HCT116 (cell line): Measurements from ENCODE around the gene PEBP1. TPM values are rescaled to one million over a fixed set of nuclear protein-coding genes. Genes with fewer than 3 reads are reported as not detected.

Experiments
- ATAC-seq: fragments of 200-7000 bp; cut with Tn5 transposase; 2 replicates; pipeline ENCODE4 v1.9.1; 2020; ENCODE audit warnings: mild to moderate bottlenecking, moderate library complexity
- BruUV-seq: library from RNA; stranded (reverse); fragments of 400-500 nt; replicated peaks from 2 replicates; lab custom pipeline; 2021; lab: Mats Ljungman, UMichigan
- CTCF ChIA-PET: fragments of 300-600 bp; sonication (Branson Sonifier 250); formaldehyde crosslinking; loops from one replicate; lab custom pipeline; 2021; ENCODE audit warnings: antibody characterized with exemption; lab: Charles Lee
- POLR2A ChIA-PET: fragments of 300-600, 350-600 bp; sonication (Branson Sonifier 250); formaldehyde crosslinking; loops from one replicate; lab custom pipeline; 2021; ENCODE audit warnings: antibody characterized with exemption; lab: Charles Lee
- RAD21 ChIA-PET, 2 experiments: fragments of 300-600 bp; sonication (Branson Sonifier 250); formaldehyde crosslinking; loops; one replicate each; lab custom pipeline; 2023; ENCODE audit warnings: low total read pairs in 2 of 2; ENCODE audit not compliant: uncharacterized antibody in 2 of 2, unreplicated experiment in 2 of 2, low non-redundant PET in 1 of 2; lab: Charles Lee
- DNase-seq: peaks from one replicate; pipeline ENCODE4 v3.0.0-alpha.2; 2010; ENCODE audit warnings: low read depth, low spot score
- H2AFZ ChIP-seq: fragments of 200-600 bp; shearing (Covaris generic), sonication (generic); 2 replicates; pipeline ENCODE4 v1.6.1; 2017; ENCODE audit warnings: low read depth, mixed run types, mixed read lengths, antibody characterized with exemption, low read length; ENCODE audit not compliant: poor library complexity, severe bottlenecking
- H3K27ac ChIP-seq: 2 replicates; pipeline ENCODE4 v1.5.1; 2012; ENCODE audit warnings: low read depth, low read length
- H3K27me3 ChIP-seq: fragments of 200-600 bp; sonication (generic); 2 replicates; pipeline ENCODE4 v1.6.1; 2016; ENCODE audit warnings: mixed run types, low read length, mixed read lengths; ENCODE audit not compliant: insufficient read depth
- H3K36me3 ChIP-seq, 2 experiments: fragments of 200-500 bp in 1 of 2; fragments of 200-600 bp in 1 of 2; sonication (Bioruptor generic) in 1 of 2; sonication (generic) in 1 of 2; 2 replicates each; pipeline versions ENCODE4 v1.5.1 to v1.6.1; 2014 to 2016; ENCODE audit warnings: low read length in 2 of 2, inconsistent platforms in 1 of 2, mixed read lengths in 1 of 2, mixed run types in 1 of 2; ENCODE audit not compliant: insufficient read depth in 2 of 2, control insufficient read depth in 1 of 2
- H3K4me1 ChIP-seq, 2 experiments: fragments of 200-600 bp in 1 of 2; sonication (generic) in 1 of 2; 2 replicates each; pipeline versions ENCODE4 v1.5.1 to v1.6.1; 2012 to 2017; ENCODE audit warnings: low read length in 2 of 2, inconsistent platforms in 1 of 2, mild to moderate bottlenecking in 1 of 2, mixed read lengths in 1 of 2, mixed run types in 1 of 2, moderate library complexity in 1 of 2; ENCODE audit not compliant: insufficient read depth in 2 of 2, control insufficient read depth in 1 of 2
- H3K4me2 ChIP-seq: fragments of 200-600 bp; sonication (generic); 2 replicates; pipeline ENCODE4 v1.6.1; 2017; ENCODE audit warnings: mixed run types, low read length, mixed read lengths
- H3K4me3 ChIP-seq, 2 experiments: fragments of 200-600 bp in 1 of 2; sonication (generic) in 1 of 2; replicated peaks in 1 of 2; 2 replicates each; pipeline ENCODE4 v1.5.1; 2011 to 2016; ENCODE audit warnings: low read length in 2 of 2, control low read depth in 1 of 2, low read depth in 1 of 2, mild to moderate bottlenecking in 1 of 2, mixed read lengths in 1 of 2, mixed run types in 1 of 2
- H3K79me2 ChIP-seq: fragments of 200-600 bp; sonication (generic); 2 replicates; pipeline ENCODE4 v1.6.1; 2017; ENCODE audit warnings: mild to moderate bottlenecking, mixed run types, low read length, moderate library complexity, mixed read lengths; ENCODE audit not compliant: insufficient read depth
- H3K9ac ChIP-seq: fragments of 200-600 bp; sonication (generic); 2 replicates; pipeline ENCODE4 v1.6.1; 2016; ENCODE audit warnings: low read length, mixed read lengths
- H3K9me2 ChIP-seq: fragments of 200-600 bp; sonication (generic), shearing (Covaris generic); 2 replicates; pipeline ENCODE4 v1.6.1; 2017; ENCODE audit warnings: mixed run types, mild to moderate bottlenecking, moderate library complexity; ENCODE audit not compliant: insufficient read depth
- H3K9me3 ChIP-seq, 2 experiments: fragments of 200-500 bp in 1 of 2; fragments of 200-600 bp in 1 of 2; sonication (Bioruptor generic) in 1 of 2; sonication (generic) in 1 of 2; 2 replicates each; pipeline ENCODE4 v1.6.1; 2014 to 2017; ENCODE audit warnings: low read length in 2 of 2, mixed read lengths in 2 of 2, inconsistent platforms in 1 of 2, low read depth in 1 of 2, mild to moderate bottlenecking in 1 of 2, mixed run types in 1 of 2, moderate library complexity in 1 of 2; ENCODE audit not compliant: control insufficient read depth in 1 of 2, insufficient read depth in 1 of 2
- H4K20me1 ChIP-seq: fragments of 200-600 bp; sonication (generic), shearing (Covaris generic); 2 replicates; pipeline ENCODE4 v1.6.1; 2017; ENCODE audit warnings: mixed run types, mild to moderate bottlenecking, moderate library complexity; ENCODE audit not compliant: insufficient read depth
- CBX3 ChIP-seq: IDR thresholded peaks from 2 replicates; pipeline ENCODE4 v1.6.1; 2012; ENCODE audit warnings: low read depth
- CEBPB ChIP-seq: IDR thresholded peaks from 2 replicates; pipeline ENCODE4 v1.6.1; 2012; ENCODE audit warnings: low read depth
- EGR1 ChIP-seq: IDR thresholded peaks from 2 replicates; pipeline ENCODE4 v1.6.1; 2012; ENCODE audit warnings: low read depth
- ELF1 ChIP-seq: IDR thresholded peaks from 2 replicates; pipeline ENCODE4 v1.6.1; 2012; ENCODE audit warnings: low read depth, borderline replicate concordance
- EZH2 ChIP-seq: fragments of 200-600 bp; sonication (generic); IDR thresholded peaks from 2 replicates; pipeline ENCODE4 v1.6.1; 2017; ENCODE audit warnings: antibody characterized with exemption, mixed run types
- FOSL1 ChIP-seq: IDR thresholded peaks from 2 replicates; pipeline ENCODE4 v1.6.1; 2012; ENCODE audit warnings: low read depth
- JUND ChIP-seq: IDR thresholded peaks from 2 replicates; pipeline ENCODE4 v1.6.1; 2012
- MAX ChIP-seq: IDR thresholded peaks from 2 replicates; pipeline ENCODE4 v1.6.1; 2012
- POLR2AphosphoS5 ChIP-seq: IDR thresholded peaks from 2 replicates; pipeline ENCODE4 v1.6.1; 2011; ENCODE audit warnings: mild to moderate bottlenecking, low read depth, low read length, moderate library complexity
- RAD21 ChIP-seq: IDR thresholded peaks from 2 replicates; pipeline ENCODE4 v1.6.1; 2012; ENCODE audit warnings: low read depth, mild to moderate bottlenecking
- REST ChIP-seq: IDR thresholded peaks from 2 replicates; pipeline ENCODE4 v1.6.1; 2012; ENCODE audit warnings: low read depth
- SIN3A ChIP-seq: IDR thresholded peaks from 2 replicates; pipeline ENCODE4 v1.6.1; 2012; ENCODE audit warnings: low read depth
- SP1 ChIP-seq: IDR thresholded peaks from 2 replicates; pipeline ENCODE4 v1.6.1; 2012; ENCODE audit warnings: low read depth
- TCF7L2 ChIP-seq: IDR thresholded peaks from 2 replicates; pipeline ENCODE4 v1.7.0; 2011; ENCODE audit warnings: borderline replicate concordance, inconsistent platforms; ENCODE audit not compliant: insufficient read depth, insufficient read length; ENCODE audit errors: extremely low read depth
- intact Hi-C: fragments of 100-400 bp; cut with micrococcal nuclease; formaldehyde crosslinking; loops from 2 replicates; pipeline ENCODE4 v1.10.0; 2022
- total RNA-seq: library from RNA; stranded (reverse); gene quantifications from one replicate; pipeline ENCODE4 v1.2.1, GENCODE V29; 2021; ENCODE audit not compliant: unreplicated experiment

Gene PEBP1
- total RNA-seq, 1 experiment from 2014 or later = 220 TPM

- H3K27ac ChIP-seq = peak overlapping the region; percentile 3; the same call in 1 of the 2 replicates
- H3K27me3 ChIP-seq = no peaks in the 10 kb centered on the region
- no peaks in the 10 kb centered on the region for H3K79me2 ChIP-seq
- H3K36me3 ChIP-seq = no peaks in the 10 kb centered on the region
- H3K4me3 ChIP-seq = peak overlapping the region; percentile 79 to 83
- no peak overlapping the region for H2AFZ ChIP-seq
- POLR2A ChIA-PET = no interaction called here
- peak; percentile 32 for ATAC-seq
- BruUV-seq = no TSS peak
- no peaks in the 10 kb centered on the region for H3K9me3 ChIP-seq
- peak; percentile 84 for TF ChIP-seq SIN3A
- TF ChIP-seq EGR1 = no peak
- peak; percentile 61; the same call in 1 of the 2 replicates for TF ChIP-seq SP1
- peak; percentile 45; the same call in 1 of the 2 replicates for TF ChIP-seq FOSL1
- TF ChIP-seq EZH2 = no peak
- TF ChIP-seq JUND = peak; percentile 64
- TF ChIP-seq REST = no peak
- peak; percentile 43 for TF ChIP-seq CEBPB
- peak; percentile 35; the same call in 1 of the 2 replicates for TF ChIP-seq POLR2AphosphoS5
- TF ChIP-seq ELF1 = no peak
- TF ChIP-seq RAD21 = 0 out of 2 replicates have a peak, but pooled peaks have one; percentile 9
- no peak for TF ChIP-seq TCF7L2
- peak; percentile 57; the same call in 1 of the 2 replicates for TF ChIP-seq CBX3
- peak; percentile 67 for TF ChIP-seq MAX
- TF ChIP-seq, all 23 proteins: peak for 9
- peak; percentile 46 for DNase-seq
- H4K20me1 ChIP-seq = no peaks in the 10 kb centered on the region
- H3K4me2 ChIP-seq = peak overlapping the region; percentile 85
- no peaks in the 10 kb centered on the region for H3K9me2 ChIP-seq
- CTCF ChIA-PET = interaction anchor here (0.9 to 1.9 kb wide), 2 partner anchors 19 to 275 kb away, joined by 3 to 7 read pairs; no protein-coding TSS in a partner anchor
- peak overlapping the region; percentile 82 for H3K9ac ChIP-seq
- RAD21 ChIA-PET = no interaction called here
- intact Hi-C loops = loop anchor here (5.0 kb wide), 1 partner anchor 40 kb away; the partner anchor contains the start of gene WSB2
- peaks cover 36 to 49% of the 10 kb centered on the region in 2 experiments for H3K4me1 ChIP-seq
These were observed 33.9 kb upstream of the PEBP1 start for GRCh38 chr12:118102070-118102469.
